GM21447 (cell line): Measurements from ENCODE around the gene SAMMSON.

ENCODE experiments used
- ATAC-seq: cut with Tn5 transposase; IDR thresholded peaks from one replicate; pipeline ENCODE4 v1.9.1; 2021; ENCODE audit not compliant: unreplicated experiment

The SAMMSON gene

GRCh38 chr3:70010346-70010745, 10.8 kb downstream of the SAMMSON start:
- ATAC-seq, result no peak

- no peak for ATAC-seq
These were observed 12.0 kb downstream of the SAMMSON start for GRCh38 chr3:70011582-70011981.

DNA sequence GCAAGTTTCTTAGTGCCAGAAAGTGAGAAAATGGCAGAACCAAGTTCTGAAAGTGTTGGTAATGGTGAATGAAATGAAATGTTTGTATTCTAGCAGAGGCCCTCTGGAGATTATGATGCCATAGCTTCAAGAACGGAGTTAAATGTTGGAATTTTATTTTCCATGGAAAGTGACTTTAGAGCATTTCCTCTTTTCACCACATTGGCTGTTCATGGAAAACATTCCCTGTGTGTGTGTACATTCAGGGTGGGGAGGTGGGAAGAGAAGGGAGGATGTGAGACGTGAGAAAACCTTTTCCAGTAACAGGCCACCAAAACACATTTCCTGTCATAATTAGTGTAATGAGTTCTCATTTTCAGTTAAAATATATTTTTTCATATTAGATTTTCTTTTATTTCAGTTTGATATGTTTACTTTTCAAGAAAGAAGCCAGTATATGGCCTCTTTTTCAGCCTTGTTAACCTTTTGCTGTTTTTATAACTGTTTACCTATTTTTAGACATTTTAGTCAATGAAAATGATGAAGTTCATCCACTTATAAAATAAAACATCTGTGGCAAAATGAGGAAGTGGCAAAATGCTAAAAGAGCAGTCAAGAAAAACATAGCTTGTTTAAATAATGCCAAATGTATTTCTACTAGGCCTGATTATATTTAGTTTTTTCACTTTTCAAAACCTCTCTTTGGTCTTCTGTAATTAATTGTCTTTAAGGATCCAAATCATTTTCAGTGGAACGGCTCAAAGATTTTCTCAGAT, 21.6 kb downstream of the SAMMSON start:
- no peak for ATAC-seq

- ATAC-seq, result no peak
These were observed 28.8 kb downstream of the SAMMSON start for GRCh38 chr3:70028361-70028760.

GRCh38 chr3:70038693-70039092, 39.2 kb downstream of the SAMMSON start:
- no peak for ATAC-seq

GRCh38 chr3:70040386-70040785, 40.9 kb downstream of the SAMMSON start:
- ATAC-seq, result no peak

DNA sequence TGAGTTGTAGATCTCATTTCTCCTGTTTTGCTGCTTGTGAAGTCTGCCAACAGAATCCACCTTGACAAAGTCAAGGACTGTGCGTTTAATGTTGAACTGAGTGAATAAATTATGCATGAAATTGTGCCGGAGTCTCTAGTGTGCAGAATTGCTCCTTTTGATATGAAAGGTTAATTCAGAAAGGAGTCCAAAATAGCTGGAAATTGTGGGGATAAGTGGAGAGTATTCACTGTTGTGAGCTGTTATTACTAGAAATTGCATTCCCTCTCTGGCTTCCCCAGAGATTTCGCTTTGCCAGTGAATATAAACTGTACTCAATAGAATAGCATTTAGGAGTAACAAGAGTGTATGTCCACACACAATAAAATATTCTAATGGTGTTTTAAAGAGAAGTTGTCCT, 43.1 kb downstream of the SAMMSON start:
- ATAC-seq, result no peak

DNA sequence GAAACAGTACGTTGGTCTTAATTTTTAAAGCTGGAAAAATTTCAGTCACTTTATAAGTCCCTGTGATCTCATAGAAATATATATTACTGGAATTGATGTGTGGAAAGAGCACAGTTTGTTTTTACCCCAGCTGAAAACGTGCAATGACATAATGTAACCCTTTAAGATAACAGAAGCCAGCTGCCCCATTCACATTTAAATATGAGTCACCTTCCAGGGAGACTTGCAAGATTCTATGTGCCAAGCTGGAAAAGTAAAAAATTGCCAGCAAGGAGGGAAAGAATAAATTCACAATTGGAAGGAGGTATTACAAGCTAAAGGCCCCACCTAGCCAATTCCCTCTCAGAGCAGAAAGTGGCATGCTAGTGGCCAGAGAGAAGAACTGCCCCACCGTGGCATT, 50.2 kb downstream of the SAMMSON start:
- no peak for ATAC-seq

GRCh38 chr3:70053293-70053692, 53.8 kb downstream of the SAMMSON start:
- ATAC-seq, result no peak

GRCh38 chr3:70056081-70056480, 56.5 kb downstream of the SAMMSON start:
- no peak for ATAC-seq

DNA sequence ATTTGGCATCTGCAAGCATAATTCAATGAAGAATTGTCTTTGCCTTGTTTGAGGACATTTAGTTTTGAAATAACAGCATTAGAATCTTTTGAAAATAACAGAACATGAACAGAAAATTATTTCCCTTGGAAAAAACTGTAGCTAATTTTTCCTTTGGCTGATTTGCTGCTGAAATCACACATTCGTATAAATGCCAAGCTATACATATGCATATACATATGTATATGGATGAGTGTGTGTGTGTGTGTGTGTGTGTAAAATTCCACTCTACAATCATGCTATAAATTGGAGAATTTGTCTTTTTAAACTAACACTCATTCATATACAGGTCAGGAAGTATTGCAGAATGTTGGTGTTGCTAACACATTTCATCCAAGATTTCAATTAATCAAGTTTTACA, 57.9 kb downstream of the SAMMSON start:
- no peak for ATAC-seq

DNA sequence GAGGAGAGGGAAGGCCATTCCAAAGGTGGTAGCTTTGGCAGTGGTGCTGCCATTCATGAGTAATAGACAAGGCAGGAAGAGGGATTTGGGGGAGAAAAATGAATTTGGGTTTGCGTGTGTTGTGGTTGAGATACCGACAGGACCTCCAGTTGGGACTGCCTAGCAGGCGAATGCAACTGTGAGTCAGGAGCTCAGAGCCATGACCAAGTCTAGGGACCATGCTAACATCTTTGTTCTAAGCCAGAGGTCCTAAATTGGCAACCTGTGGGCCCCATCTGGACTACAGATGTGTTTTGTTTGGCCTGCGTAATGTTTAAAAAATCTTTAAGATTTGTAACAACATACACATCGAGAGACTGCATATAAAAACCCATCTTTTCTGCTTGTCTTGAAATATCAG, 61.6 kb downstream of the SAMMSON start:
- ATAC-seq, result no peak

DNA sequence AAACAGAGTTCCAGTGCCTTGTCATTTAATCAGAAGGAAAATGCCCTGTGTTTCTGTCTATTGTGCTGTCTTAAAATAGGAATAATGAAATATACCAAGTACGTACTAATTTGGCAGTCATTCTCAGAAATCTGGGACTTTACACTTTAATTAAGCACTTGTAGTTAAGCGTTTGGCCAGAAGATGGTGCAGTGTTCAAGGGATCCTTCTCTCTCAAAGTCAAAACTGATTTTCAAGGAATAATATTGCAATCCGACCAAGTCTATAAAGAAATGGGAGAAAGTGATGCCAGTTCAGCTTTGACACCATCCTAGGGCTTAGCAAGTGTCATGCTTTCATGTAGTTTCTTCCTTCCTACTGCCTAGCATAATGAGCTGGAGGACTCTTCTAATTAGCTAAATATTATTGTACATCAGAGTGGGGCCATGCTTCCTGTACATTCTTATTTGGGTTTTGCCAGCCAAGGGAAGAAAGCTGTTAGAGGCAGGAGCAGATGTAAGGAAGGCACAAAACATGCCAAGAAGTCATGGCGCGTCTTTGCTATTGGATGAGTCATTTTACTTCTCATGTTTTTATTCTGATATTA, 64.8 kb downstream of the SAMMSON start:
- ATAC-seq, result no peak

- no peak for ATAC-seq
These were observed 66.2 kb downstream of the SAMMSON start for GRCh38 chr3:70065696-70066253.

DNA sequence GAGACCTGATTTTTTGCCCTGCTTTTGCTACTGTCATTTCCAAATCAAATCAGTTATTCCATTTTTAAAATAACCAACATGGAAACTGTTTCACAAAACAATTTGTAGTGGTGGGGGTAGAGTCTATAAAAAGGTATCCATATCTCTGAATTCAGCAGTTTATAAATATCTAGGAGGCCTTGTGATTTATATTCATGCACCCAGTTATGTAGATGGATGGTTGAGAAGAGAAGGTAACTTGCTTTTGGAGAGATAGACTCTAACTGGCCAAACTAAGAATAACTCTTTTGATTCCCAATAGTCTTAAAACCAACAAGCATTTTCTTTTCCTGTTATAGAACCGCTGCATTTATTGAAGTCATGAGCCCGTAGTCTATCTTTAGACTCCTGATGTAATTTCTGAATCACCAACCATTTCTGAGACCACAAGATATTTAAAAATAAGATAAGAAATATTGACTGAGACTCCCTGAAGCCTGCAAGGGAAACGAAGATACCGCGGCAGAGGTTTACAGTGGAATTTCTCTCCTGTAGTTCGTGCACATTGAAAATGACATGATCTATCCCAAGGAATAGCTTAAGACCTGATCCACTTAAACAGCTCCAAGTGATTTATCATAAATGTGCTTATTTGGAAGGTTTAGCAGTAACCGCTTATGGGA, 68.5 kb downstream of the SAMMSON start:
- no peak for ATAC-seq

- no peak for ATAC-seq
These were observed 70.0 kb downstream of the SAMMSON start for GRCh38 chr3:70069557-70069956.

DNA sequence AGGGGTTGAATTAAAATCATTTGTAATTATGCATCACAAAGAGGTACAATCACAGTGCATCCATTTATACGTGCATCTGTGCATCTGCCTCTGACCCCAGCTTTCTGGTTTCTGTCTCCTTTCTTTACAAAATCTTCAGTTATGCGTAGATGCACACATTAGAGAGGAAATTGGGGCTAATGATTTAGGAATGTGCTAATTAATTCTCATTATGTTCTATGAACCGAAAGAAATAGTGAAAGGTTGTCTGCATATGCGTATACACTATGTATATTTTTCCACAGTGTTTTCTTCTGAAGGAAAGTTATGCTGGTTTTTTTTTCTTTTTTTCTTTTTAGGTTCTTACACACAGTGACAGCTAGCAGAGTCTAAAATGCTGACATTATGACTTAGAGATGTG, 71.6 kb downstream of the SAMMSON start:
- no peak for ATAC-seq

DNA sequence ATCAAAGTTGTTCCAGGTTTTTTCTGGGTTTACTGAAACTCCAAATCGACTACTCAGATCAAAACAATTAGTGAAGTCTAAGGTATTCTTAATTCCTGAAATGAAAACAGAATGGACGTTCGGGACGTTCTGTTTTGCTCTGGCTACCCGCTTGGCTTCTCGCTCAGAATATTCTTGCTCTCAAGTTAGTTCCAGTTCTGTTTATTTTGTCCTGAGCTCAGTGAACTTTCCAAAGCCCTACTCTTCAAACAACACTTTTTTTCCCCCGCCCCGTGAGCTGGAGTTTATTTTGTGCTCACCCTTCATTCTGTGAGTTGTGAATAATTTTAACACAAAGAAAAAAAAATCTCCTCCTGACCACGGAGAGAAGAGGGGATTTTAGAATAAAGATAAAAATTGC, 72.6 kb downstream of the SAMMSON start:
- ATAC-seq, result no peak

- no peak for ATAC-seq
These were observed 73.2 kb downstream of the SAMMSON start for GRCh38 chr3:70072754-70073153.

GRCh38 chr3:70075101-70075500, 75.6 kb downstream of the SAMMSON start:
- no peak for ATAC-seq

DNA sequence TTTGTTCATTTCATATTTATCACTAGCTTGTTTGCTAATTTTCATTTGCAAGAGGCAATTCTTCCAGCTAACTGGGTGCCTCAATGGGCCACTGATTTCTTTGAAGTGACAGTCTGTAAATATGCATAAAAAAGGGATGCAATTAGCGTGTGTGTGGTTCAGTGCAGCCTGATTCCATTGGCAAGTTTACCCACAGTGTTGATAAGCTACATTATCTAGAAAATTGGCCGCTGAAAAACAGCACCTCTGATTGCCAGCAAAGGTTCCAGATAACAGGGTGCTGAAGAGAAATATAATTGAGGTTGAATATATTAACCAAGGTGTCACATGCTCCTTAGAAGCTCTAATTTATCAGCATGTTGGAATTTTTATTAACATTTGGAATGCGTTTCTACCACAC, 76.9 kb downstream of the SAMMSON start:
- no peak for ATAC-seq

DNA sequence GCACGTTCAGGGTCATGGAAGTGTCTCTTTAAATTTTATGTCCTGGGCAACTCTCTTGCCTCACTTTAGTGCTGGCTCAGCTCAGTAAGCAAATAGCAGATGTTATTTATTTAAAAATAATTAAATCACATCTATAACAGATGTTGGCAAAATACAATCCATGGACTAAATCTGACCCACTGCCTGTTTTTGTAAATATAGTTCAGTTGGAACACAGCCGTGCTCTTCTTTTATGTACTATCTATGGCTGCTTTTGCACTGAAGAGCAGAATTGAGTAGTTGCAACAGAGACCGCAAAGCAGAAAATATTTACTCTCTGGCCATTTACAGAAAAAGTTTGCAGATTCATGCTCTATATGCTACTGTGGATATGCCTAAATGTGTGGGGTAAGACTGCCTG, 79.2 kb downstream of the SAMMSON start:
- ATAC-seq, result no peak
